Stomach (tissue), 9 donors: ENCODE measurements around the gene TRAPPC10. TPM values are rescaled to one million over a fixed set of nuclear protein-coding genes. Genes with fewer than 3 reads are reported as not detected.

Experiments used
- DNase-seq, 2 donors: peaks; one replicate each; pipeline versions ENCODE4 v3.0.0 to v3.0.0-alpha.2; 2013 to 2019
- H3K27ac ChIP-seq, 5 donors: fragments of 200-600 bp in 4 of 5; sonication (generic) in 4 of 5; one replicate each; pipeline ENCODE4 v1.5.1; 2013 to 2019; ENCODE audit warnings: mild to moderate bottlenecking in 1 of 5, moderate library complexity in 1 of 5
- H3K27me3 ChIP-seq, 3 donors: fragments of 200-600 bp; sonication (generic); one replicate each; pipeline ENCODE4 v1.5.1; 2017 to 2019; ENCODE audit warnings: mixed run types in 1 of 3
- H3K36me3 ChIP-seq, 4 donors: fragments of 200-600 bp; sonication (generic); 1 replicate in 3 of 4; 2 replicates in 1 of 4; pipeline ENCODE4 v1.5.1; 2016 to 2019
- H3K4me1 ChIP-seq, 4 donors: fragments of 200-600 bp; sonication (generic); one replicate each; pipeline ENCODE4 v1.5.1; 2016 to 2019
- H3K4me3 ChIP-seq, 4 donors: fragments of 200-600 bp; sonication (generic) in 3 of 4; one replicate each; pipeline ENCODE4 v1.5.1; 2016 to 2019; ENCODE audit warnings: mild to moderate bottlenecking in 1 of 4
- H3K9me3 ChIP-seq, 4 donors: fragments of 200-600 bp; sonication (generic); one replicate each; pipeline ENCODE4 v1.5.1; 2016 to 2019
- EP300 ChIP-seq: sonication (generic); formaldehyde crosslinking; IDR thresholded peaks from one replicate; pipeline ENCODE4 v1.6.1; 2017; ENCODE audit warnings: antibody characterized with exemption
- POLR2A ChIP-seq, 4 donors: fragments of 450-650 bp; IDR thresholded peaks; one replicate each; pipeline ENCODE4 v1.6.1; 2016; ENCODE audit warnings: antibody characterized with exemption in 4 of 4, control low read depth in 2 of 4, mild to moderate bottlenecking in 1 of 4, moderate library complexity in 1 of 4
- POLR2AphosphoS5 ChIP-seq, 3 donors: sonication (generic); formaldehyde crosslinking; IDR thresholded peaks; one replicate each; pipeline ENCODE4 v1.6.1; 2016; ENCODE audit warnings: antibody characterized with exemption in 3 of 3
- WGBS, 5 donors: extraction: QIAGEN DNeasy Blood & Tissue Kit in 3 of 5; methylation state at CpG; one replicate each; pipeline versions ENCODE4 v1.1.5 to v1.1.7; 2013 to 2018; 5-methylcytosine and 5-hydroxymethylcytosine counted together
- intact Hi-C: fragments of 100-400 bp; cut with DNase I; formaldehyde crosslinking; loops from one replicate; pipeline ENCODE4 v1.15.1; 2023; ENCODE audit warnings: low total_unique reads
- polyA plus RNA-seq, 3 donors: library from polyadenylated mRNA; stranded (reverse); fragments of 200-250 nt; gene quantifications; one replicate each; pipeline ENCODE4 v1.2.3, GENCODE V29; 2013
- total RNA-seq, 5 donors: library from RNA; depleted of rRNA; stranded (reverse); fragments of >200 nt; gene quantifications; one replicate each; pipeline versions ENCODE4 v1.1.0 to v1.2.3, GENCODE V29; 2014 to 2016
- TF ChIP-seq, protein P1 (sequence below), 7 experiments: fragments of 450-650 bp in 4 of 7; fragments of 200-600 bp in 3 of 7; sonication (generic) in 3 of 7; IDR thresholded peaks; one replicate each; pipeline ENCODE4 v1.5.1; 2016 to 2019; ENCODE audit warnings: antibody characterized with exemption in 7 of 7, control low read depth in 2 of 7, mild to moderate bottlenecking in 1 of 7
- donor health status: healthy with polysubstance abuse.
- donor health status: Bipolar disorder and iron deficiency.
- donor health status: healthy.

TRAPPC10 gene
- total and polyA plus RNA-seq, 8 donors = 3.7 to 88.1 (median 23.7) TPM

DNA sequence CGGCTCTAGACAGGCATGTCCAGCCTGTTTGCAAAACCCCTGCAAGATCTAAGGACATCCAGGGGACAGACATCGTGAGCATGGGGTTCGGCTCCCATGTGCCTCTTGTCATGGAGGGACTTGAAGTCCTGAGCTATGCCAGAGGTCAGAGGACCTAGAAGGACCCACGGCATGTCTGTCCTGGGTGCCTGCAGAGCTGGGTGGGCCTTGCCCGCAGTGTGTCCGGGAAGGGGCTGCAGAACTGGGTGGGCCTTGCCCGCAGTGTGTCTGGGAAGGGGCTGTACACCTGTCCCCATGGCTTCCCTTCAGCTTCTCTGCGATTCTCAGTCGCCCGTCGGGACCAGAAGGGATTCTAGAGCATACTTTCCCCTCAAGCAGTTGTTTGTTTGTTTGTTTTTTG, 20.0 kb upstream of the TRAPPC10 start:
- 87 to 93% (median 91%) methylated on average over 11 of the region's 11 CpGs for WGBS, 5 donors
- H3K27ac ChIP-seq = no peak overlapping the region
- no peaks in the 10 kb centered on the region for H3K36me3 ChIP-seq
- TF ChIP-seq EP300 = no peak
- no peak for TF ChIP-seq POLR2AphosphoS5 (IDR thresholded peaks at IDR 0.05)
- TF ChIP-seq POLR2A (IDR thresholded peaks at IDR 0.05) = no peak
- TF ChIP-seq, protein P1, sequence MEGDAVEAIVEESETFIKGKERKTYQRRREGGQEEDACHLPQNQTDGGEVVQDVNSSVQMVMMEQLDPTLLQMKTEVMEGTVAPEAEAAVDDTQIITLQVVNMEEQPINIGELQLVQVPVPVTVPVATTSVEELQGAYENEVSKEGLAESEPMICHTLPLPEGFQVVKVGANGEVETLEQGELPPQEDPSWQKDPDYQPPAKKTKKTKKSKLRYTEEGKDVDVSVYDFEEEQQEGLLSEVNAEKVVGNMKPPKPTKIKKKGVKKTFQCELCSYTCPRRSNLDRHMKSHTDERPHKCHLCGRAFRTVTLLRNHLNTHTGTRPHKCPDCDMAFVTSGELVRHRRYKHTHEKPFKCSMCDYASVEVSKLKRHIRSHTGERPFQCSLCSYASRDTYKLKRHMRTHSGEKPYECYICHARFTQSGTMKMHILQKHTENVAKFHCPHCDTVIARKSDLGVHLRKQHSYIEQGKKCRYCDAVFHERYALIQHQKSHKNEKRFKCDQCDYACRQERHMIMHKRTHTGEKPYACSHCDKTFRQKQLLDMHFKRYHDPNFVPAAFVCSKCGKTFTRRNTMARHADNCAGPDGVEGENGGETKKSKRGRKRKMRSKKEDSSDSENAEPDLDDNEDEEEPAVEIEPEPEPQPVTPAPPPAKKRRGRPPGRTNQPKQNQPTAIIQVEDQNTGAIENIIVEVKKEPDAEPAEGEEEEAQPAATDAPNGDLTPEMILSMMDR (IDR thresholded peaks at IDR 0.05) = no peak
- H3K9me3 ChIP-seq = no peaks in the 10 kb centered on the region
- no peak overlapping the region for H3K4me3 ChIP-seq
- DNase-seq = no peak
- H3K4me1 ChIP-seq = no peaks in the 10 kb centered on the region
- peaks cover 0 to 13% (median 0%) of the 10 kb centered on the region in 3 donors for H3K27me3 ChIP-seq
- intact Hi-C loops = no loop called here

DNA sequence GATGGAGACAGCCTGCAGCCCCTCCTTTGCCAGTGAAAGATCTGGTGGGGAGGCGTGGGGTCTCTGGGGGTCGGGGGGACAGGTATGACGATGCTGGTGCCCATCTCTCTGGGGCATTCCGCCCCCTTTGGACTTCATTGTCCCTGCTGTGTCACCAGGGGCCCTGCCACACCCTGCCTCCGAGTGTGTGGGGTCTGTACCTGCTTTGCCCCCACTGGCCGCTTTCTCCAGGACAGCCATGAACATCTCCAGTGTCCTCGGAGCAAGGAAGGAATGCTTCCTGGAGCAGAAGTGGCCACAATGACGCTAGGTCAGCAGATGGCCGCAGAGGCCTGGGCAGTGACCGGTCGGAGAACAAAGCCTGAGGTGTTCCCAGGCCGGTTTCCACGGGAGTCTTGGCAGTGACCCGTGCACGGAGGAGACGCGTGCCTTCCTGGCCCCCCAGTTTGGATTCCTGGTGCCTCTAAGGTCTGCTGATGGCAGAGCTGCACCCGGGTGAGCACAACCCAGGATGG, 18.6 kb upstream of the TRAPPC10 start:
- Histone ChIP-seq H3K27ac (no peak overlapping the region), H3K27me3 (peaks cover 0 to 13% (median 0%) of the 10 kb centered on the region in 3 donors), H3K4me3 (no peak overlapping the region), H3K36me3 (no peaks in the 10 kb centered on the region), H3K9me3 (no peaks in the 10 kb centered on the region), H3K4me1 (no peaks in the 10 kb centered on the region)
- intact Hi-C loops = no loop called here
- no peak for DNase-seq
- 70 to 84% (median 77%) methylated on average over 6 to 18 of the region's 18 CpGs for WGBS, 5 donors
- no peak for TF ChIP-seq POLR2A (IDR thresholded peaks at IDR 0.05)

DNA sequence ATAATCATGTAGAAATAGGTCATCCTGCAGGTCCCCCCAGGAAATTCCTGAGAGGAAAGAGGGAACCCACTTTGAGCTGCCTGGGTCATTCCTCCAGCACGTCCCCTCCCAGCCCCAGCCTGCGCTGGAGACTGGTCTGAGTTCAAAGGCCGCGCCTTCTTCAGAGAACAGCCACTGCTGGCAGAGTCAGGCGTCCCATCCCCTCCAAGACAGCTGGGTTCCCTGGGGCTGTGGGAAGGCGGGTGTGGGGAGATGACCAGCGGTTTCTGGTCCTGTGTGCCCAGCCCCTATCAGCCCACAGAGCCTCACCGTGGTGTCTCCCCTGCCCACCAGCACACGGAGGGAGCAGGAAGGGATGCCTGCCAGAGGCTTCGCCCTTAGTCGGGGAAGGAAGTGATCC, 18.0 kb upstream of the TRAPPC10 start:
- Histone ChIP-seq H3K9me3 (no peaks in the 10 kb centered on the region), H3K27ac (no peak overlapping the region), H3K36me3 (no peaks in the 10 kb centered on the region), H3K27me3 (peaks cover 0 to 13% (median 0%) of the 10 kb centered on the region in 3 donors), H3K4me3 (no peak overlapping the region), H3K4me1 (no peaks in the 10 kb centered on the region)
- TF ChIP-seq EP300 = no peak
- TF ChIP-seq POLR2AphosphoS5 (IDR thresholded peaks at IDR 0.05) = no peak
- no peak for TF ChIP-seq POLR2A (IDR thresholded peaks at IDR 0.05)
- TF ChIP-seq, protein P1 (IDR thresholded peaks at IDR 0.05) = no peak
- WGBS, 5 donors = 57 to 60% (median 59%) methylated on average over 6 to 11 of the region's 11 CpGs
- DNase-seq = no peak
- intact Hi-C loops = no loop called here

DNA sequence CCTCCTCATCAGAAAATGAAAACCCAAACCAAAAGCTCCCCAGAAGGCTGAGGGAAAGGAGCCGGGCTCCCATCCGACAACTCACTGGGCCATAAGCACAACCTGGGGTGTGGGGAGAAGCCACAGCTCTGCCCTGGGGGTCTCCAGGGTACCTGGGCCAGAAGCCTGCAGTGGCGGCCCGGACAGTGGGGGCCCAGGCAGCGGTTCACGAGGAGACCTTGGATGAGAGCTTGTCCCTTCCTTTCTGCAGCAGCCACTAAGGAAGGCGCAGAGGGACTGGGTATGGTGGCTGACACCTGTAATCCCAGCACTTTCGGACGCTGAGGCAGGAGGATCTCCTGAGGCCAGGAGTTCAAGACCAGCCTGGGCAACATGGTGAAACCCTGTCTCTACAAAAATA, 17.5 kb upstream of the TRAPPC10 start:
- intact Hi-C loops = no loop called here
- DNase-seq = no peak
- no peak overlapping the region for H3K27ac ChIP-seq
- H3K36me3 ChIP-seq = no peaks in the 10 kb centered on the region
- TF ChIP-seq POLR2A (IDR thresholded peaks at IDR 0.05) = no peak
- TF ChIP-seq, protein P1 (IDR thresholded peaks at IDR 0.05) = no peak
- TF ChIP-seq POLR2AphosphoS5 (IDR thresholded peaks at IDR 0.05) = no peak
- TF ChIP-seq EP300 = no peak
- H3K4me3 ChIP-seq = no peak overlapping the region
- H3K27me3 ChIP-seq = peaks cover 0 to 13% (median 0%) of the 10 kb centered on the region in 3 donors
- no peaks in the 10 kb centered on the region for H3K4me1 ChIP-seq
- H3K9me3 ChIP-seq = no peaks in the 10 kb centered on the region
- 88 to 96% (median 94%) methylated on average over 8 to 9 of the region's 9 CpGs for WGBS, 5 donors

DNA sequence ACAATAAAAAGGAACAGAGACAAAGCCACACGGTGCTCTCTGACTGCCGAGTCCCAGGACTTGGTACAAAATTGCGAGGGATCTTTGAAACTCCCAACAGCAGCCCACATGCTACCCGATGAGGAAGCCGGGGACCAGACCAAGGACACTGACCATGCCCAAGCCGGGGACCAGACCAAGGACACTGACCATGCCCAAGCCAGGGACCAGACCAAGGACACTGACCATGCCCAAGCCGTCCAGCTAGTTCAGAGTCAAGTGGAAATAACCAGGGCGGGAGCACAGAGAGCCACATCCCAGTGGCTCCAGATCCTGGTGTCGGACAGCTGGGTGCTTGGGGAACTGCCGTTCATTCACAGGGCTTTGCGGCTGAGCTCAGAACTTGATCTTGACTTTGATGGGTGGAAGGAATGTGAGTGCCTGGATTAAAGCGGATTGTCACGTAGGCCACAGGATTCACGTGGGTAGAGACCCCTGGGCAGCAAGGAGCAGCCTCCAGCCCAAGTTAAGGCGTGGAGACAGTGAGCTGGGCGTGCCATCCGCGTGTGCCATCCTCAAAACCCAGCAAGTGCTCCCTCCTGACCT, 16.5 kb upstream of the TRAPPC10 start:
- TF ChIP-seq POLR2AphosphoS5 (IDR thresholded peaks at IDR 0.05) (no peak), POLR2A (IDR thresholded peaks at IDR 0.05) (no peak), EP300 (no peak)
- TF ChIP-seq, protein P1 (IDR thresholded peaks at IDR 0.05) = no peak
- no peak overlapping the region for H3K4me3 ChIP-seq
- peaks cover 0 to 13% (median 0%) of the 10 kb centered on the region in 3 donors for H3K27me3 ChIP-seq
- intact Hi-C loops = no loop called here
- H3K9me3 ChIP-seq = no peaks in the 10 kb centered on the region
- no peak overlapping the region for H3K27ac ChIP-seq
- no peaks in the 10 kb centered on the region for H3K4me1 ChIP-seq
- no peak for DNase-seq
- H3K36me3 ChIP-seq = no peaks in the 10 kb centered on the region
- 86 to 91% (median 89%) methylated on average over 17 to 18 of the region's 18 CpGs for WGBS, 5 donors
